OCI-LY7 (cell line): ENCODE measurements around the gene FBXW8.

Source experiments
- EZH2phosphoT487 ChIP-seq: fragments of 200-600 bp; sonication (generic); IDR thresholded peaks from 2 replicates; pipeline ENCODE4 v1.6.1; 2018; ENCODE audit warnings: low read depth, borderline replicate concordance, mild to moderate bottlenecking, mixed run types, antibody characterized with exemption, low read length, moderate library complexity, mixed read lengths
- TF ChIP-seq, protein P1 (sequence below): fragments of 200-600 bp; sonication (generic); conservative IDR thresholded peaks from 2 replicates; pipeline ENCODE4 v1.5.1; 2014; ENCODE audit warnings: mild to moderate bottlenecking, antibody characterized with exemption, low read length, moderate library complexity, mixed read lengths

DNA sequence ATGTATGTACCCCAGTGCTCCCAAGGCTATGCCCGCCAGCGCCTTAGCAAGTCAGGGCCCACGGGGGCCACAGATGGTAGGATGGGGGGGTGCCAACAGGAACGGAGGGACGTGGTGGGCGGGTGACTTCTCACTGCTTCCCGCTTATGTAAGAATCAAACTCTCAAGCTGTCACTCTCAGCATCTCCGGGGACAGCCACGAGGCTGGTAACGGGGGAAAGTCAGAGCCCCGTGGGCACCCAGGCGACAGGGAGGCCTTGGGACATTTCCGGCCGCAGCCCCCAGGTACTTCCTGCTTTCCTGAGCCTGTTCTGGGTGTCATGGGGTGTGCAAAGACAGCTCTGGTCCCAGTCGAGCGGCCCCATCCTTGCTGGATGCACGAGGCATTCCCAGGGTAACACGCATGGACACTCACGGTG, 129.2 kb downstream of the FBXW8 start:
- TF ChIP-seq, protein P1, sequence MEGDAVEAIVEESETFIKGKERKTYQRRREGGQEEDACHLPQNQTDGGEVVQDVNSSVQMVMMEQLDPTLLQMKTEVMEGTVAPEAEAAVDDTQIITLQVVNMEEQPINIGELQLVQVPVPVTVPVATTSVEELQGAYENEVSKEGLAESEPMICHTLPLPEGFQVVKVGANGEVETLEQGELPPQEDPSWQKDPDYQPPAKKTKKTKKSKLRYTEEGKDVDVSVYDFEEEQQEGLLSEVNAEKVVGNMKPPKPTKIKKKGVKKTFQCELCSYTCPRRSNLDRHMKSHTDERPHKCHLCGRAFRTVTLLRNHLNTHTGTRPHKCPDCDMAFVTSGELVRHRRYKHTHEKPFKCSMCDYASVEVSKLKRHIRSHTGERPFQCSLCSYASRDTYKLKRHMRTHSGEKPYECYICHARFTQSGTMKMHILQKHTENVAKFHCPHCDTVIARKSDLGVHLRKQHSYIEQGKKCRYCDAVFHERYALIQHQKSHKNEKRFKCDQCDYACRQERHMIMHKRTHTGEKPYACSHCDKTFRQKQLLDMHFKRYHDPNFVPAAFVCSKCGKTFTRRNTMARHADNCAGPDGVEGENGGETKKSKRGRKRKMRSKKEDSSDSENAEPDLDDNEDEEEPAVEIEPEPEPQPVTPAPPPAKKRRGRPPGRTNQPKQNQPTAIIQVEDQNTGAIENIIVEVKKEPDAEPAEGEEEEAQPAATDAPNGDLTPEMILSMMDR: no peak
- TF ChIP-seq EZH2phosphoT487: no peak
